ENCODE measurements around the gene DMAP1. TPM values are rescaled to one million over a fixed set of nuclear protein-coding genes. Genes with fewer than 3 reads are reported as not detected.

The DMAP1 gene
- total RNA-seq, 1 experiment from 2014 or later, result 52.9 TPM

DNA sequence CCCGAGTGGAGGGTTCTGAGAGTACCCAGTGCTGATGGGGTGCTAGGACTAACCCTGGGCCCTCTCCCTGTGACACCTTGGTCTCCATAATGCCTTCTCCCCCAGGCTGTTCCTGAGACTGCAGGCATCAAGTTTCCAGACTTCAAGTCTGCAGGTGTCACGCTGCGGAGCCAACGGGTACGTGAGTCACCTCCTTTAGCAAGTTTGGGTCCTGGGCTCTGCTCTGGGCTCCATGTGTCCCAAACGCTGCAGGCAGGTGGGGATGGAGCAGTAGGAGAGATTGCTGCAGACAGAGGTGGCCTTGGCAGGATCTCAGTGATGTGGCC, 6.0 kb downstream of the DMAP1 start:
- intact Hi-C loops (cut with micrococcal nuclease; ENCODE audit: unreplicated experiment), result loop anchor here (5.0 kb wide), 1 partner anchor 378 kb away; no protein-coding TSS in a partner anchor
- POLR2A ChIA-PET, result no interaction called here
- no peak for ATAC-seq
- TF ChIP-seq, protein P1, sequence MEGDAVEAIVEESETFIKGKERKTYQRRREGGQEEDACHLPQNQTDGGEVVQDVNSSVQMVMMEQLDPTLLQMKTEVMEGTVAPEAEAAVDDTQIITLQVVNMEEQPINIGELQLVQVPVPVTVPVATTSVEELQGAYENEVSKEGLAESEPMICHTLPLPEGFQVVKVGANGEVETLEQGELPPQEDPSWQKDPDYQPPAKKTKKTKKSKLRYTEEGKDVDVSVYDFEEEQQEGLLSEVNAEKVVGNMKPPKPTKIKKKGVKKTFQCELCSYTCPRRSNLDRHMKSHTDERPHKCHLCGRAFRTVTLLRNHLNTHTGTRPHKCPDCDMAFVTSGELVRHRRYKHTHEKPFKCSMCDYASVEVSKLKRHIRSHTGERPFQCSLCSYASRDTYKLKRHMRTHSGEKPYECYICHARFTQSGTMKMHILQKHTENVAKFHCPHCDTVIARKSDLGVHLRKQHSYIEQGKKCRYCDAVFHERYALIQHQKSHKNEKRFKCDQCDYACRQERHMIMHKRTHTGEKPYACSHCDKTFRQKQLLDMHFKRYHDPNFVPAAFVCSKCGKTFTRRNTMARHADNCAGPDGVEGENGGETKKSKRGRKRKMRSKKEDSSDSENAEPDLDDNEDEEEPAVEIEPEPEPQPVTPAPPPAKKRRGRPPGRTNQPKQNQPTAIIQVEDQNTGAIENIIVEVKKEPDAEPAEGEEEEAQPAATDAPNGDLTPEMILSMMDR (IDR thresholded peaks at IDR 0.05), result no peak
- TF ChIP-seq TCF7L2 (IDR thresholded peaks at IDR 0.05; ENCODE audit: low read depth, low read length), result no peak
- no peak for TF ChIP-seq POLR2AphosphoS5 (IDR thresholded peaks at IDR 0.05; ENCODE audit: low read depth, low read length)
- no peak for TF ChIP-seq SIN3A (IDR thresholded peaks at IDR 0.05; ENCODE audit: borderline replicate concordance, insufficient read depth, low read depth, low read length)
- TF ChIP-seq, protein P2, sequence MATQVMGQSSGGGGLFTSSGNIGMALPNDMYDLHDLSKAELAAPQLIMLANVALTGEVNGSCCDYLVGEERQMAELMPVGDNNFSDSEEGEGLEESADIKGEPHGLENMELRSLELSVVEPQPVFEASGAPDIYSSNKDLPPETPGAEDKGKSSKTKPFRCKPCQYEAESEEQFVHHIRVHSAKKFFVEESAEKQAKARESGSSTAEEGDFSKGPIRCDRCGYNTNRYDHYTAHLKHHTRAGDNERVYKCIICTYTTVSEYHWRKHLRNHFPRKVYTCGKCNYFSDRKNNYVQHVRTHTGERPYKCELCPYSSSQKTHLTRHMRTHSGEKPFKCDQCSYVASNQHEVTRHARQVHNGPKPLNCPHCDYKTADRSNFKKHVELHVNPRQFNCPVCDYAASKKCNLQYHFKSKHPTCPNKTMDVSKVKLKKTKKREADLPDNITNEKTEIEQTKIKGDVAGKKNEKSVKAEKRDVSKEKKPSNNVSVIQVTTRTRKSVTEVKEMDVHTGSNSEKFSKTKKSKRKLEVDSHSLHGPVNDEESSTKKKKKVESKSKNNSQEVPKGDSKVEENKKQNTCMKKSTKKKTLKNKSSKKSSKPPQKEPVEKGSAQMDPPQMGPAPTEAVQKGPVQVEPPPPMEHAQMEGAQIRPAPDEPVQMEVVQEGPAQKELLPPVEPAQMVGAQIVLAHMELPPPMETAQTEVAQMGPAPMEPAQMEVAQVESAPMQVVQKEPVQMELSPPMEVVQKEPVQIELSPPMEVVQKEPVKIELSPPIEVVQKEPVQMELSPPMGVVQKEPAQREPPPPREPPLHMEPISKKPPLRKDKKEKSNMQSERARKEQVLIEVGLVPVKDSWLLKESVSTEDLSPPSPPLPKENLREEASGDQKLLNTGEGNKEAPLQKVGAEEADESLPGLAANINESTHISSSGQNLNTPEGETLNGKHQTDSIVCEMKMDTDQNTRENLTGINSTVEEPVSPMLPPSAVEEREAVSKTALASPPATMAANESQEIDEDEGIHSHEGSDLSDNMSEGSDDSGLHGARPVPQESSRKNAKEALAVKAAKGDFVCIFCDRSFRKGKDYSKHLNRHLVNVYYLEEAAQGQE (IDR thresholded peaks at IDR 0.05; ENCODE audit: insufficient read depth in 1 of 2, low read depth in 2 of 2, low read length in 1 of 2), result no peak
- in situ Hi-C loops (cut with HindIII; ENCODE audit: low pct_unique_long_range_greater_than_20kb, low sequenced_read_pairs), result no loop called here
- H3K9me3 ChIP-seq (ENCODE audit: control insufficient read depth, insufficient read depth, low read depth, low read length), result no peaks in the 10 kb centered on the region
- no peak overlapping the region for H3K4me3 ChIP-seq (ENCODE audit: low read depth in 2 of 2, low read length in 2 of 2)
- H3K4me1 ChIP-seq (ENCODE audit: control insufficient read depth, insufficient read depth, low read length), result peaks cover 3% of the 10 kb centered on the region; the same call in 1 of the 2 replicates
- no TSS peak for BruUV-seq (replicated peaks)
- peaks cover 9% of the 10 kb centered on the region; the same call in 1 of the 2 replicates for H3K36me3 ChIP-seq (ENCODE audit: control insufficient read depth, insufficient read depth, low read length)
- CTCF ChIA-PET, result no interaction called here
- DNase-seq (ENCODE audit: low read depth, low spot score), result no peak
- H3K27me3 ChIP-seq (ENCODE audit: control insufficient read depth, insufficient read depth, low read length), result no peaks in the 10 kb centered on the region
- H3K27ac ChIP-seq (ENCODE audit: low read length), result no peak overlapping the region

DNA sequence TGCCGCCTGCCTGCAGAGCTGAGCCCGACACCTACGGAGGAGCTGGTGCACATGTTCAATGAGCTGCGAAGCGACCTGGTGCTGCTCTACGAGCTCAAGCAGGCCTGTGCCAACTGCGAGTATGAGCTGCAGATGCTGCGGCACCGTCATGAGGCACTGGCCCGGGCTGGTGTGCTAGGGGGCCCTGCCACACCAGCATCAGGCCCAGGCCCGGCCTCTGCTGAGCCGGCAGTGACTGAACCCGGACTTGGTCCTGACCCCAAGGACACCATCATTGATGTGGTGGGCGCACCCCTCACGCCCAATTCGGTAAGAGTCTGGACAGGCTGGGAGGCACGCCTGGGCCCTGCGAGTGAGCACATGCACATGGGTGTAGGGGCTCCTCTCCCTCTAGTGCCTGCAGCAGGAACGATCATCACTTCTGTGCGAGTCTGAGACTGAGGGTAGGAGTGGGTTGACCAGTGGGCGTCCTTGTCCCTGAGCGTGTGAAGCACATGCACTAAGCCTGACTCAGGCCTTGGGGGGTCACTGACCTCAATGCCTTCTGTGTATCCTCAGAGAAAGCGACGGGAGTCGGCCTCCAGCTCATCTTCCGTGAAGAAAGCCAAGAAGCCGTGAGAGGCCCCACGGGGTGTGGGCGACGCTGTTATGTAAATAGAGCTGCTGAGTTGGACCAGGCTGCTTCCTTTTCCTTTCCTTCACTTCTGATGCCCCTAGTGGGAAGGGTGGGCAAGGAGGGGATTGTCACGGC, 6.9 kb downstream of the DMAP1 start:
- intact Hi-C loops (cut with micrococcal nuclease; ENCODE audit: unreplicated experiment), result no loop called here
- no TSS peak for BruUV-seq (replicated peaks)

More for the DNA sequence above, 6.9 kb downstream of the DMAP1 start:
- H3K9me3 ChIP-seq (ENCODE audit: control insufficient read depth, insufficient read depth, low read depth, low read length), result no peaks in the 10 kb centered on the region
- H3K27me3 ChIP-seq (ENCODE audit: control insufficient read depth, insufficient read depth, low read length), result no peaks in the 10 kb centered on the region
- H3K4me3 ChIP-seq (ENCODE audit: low read depth in 2 of 2, low read length in 2 of 2), result no peak overlapping the region
- ATAC-seq, result no peak
- no peak for DNase-seq (ENCODE audit: low read depth, low spot score)
- CTCF ChIA-PET, result interaction anchor here (0.6 kb wide), 1 partner anchor 363 kb away, joined by 6 read pairs; no protein-coding TSS in a partner anchor
- H3K27ac ChIP-seq (ENCODE audit: low read length), result no peak overlapping the region
- peaks cover 6% of the 10 kb centered on the region; the same call in 1 of the 2 replicates for H3K36me3 ChIP-seq (ENCODE audit: control insufficient read depth, insufficient read depth, low read length)
- POLR2A ChIA-PET, result no interaction called here
- H3K4me1 ChIP-seq (ENCODE audit: control insufficient read depth, insufficient read depth, low read length), result no peaks in the 10 kb centered on the region
- in situ Hi-C loops (cut with HindIII; ENCODE audit: low pct_unique_long_range_greater_than_20kb, low sequenced_read_pairs), result no loop called here
- peak; percentile 36; the same call in 1 of the 2 replicates for TF ChIP-seq POLR2AphosphoS5 (IDR thresholded peaks at IDR 0.05; ENCODE audit: low read depth, low read length)
- TF ChIP-seq, protein P2 (IDR thresholded peaks at IDR 0.05; ENCODE audit: insufficient read depth in 1 of 2, low read depth in 2 of 2, low read length in 1 of 2), result no peak

Data from Panc1 (cell line).